ENCODE results near the gene PLD4. TPM values are rescaled to one million over a fixed set of nuclear protein-coding genes. Genes with fewer than 3 reads are reported as not detected.
"Not testable (repeated sequence)": the region's sequence is repeated elsewhere in the genome, so short reads cannot be mapped to it uniquely, and the experiment has no call there.

PLD4 gene
- total RNA-seq, 1 experiment from 2014 or later, result not detected

GRCh38 chr14:104948736-104949031, 24.0 kb downstream of the PLD4 start:
- Histone ChIP-seq H3K4me1 (replicated peaks; ENCODE audit: insufficient read depth) (no peaks in the 10 kb centered on the region), H3K36me3 (ENCODE audit: low read depth) (no peaks in the 10 kb centered on the region), H3K9me3 (ENCODE audit: insufficient read depth, low read depth) (no peaks in the 10 kb centered on the region), H3K9me2 (ENCODE audit: insufficient read depth) (no peaks in the 10 kb centered on the region), H3K79me2 (ENCODE audit: low read depth) (no peaks in the 10 kb centered on the region), H3K27ac (no peak overlapping the region), H2AFZ (no peak overlapping the region), H4K20me1 (ENCODE audit: insufficient read depth) (no peaks in the 10 kb centered on the region), H3K27me3 (ENCODE audit: insufficient read depth, low read depth) (no peaks in the 10 kb centered on the region), H3K4me3 (no peak overlapping the region), H3F3A (ENCODE audit: insufficient read depth, low read depth) (no peaks in the 10 kb centered on the region), H3K4me2 (no peak overlapping the region)
- no TSS peak for BruUV-seq (replicated peaks)
- DNase-seq, result no peak
- TF ChIP-seq CTCF (conservative IDR thresholded peaks at IDR 0.05) (no peak), EZH2 (IDR thresholded peaks at IDR 0.05; ENCODE audit: low read depth) (no peak)
- ChIA-PET POLR2A (ENCODE audit: unreplicated experiment) (no interaction called here), CTCF (no interaction called here)
- intact Hi-C loops (cut with micrococcal nuclease; ENCODE audit: unreplicated experiment), result no loop called here

GRCh38 chr14:104949406-104949955, 24.8 kb downstream of the PLD4 start:
- H3F3A ChIP-seq (ENCODE audit: insufficient read depth, low read depth); BruUV-seq (replicated peaks); DNase-seq; CTCF ChIA-PET; H4K20me1 ChIP-seq (ENCODE audit: insufficient read depth); H3K9me2 ChIP-seq (ENCODE audit: insufficient read depth); H3K27me3 ChIP-seq (ENCODE audit: insufficient read depth, low read depth); H2AFZ ChIP-seq; H3K79me2 ChIP-seq (ENCODE audit: low read depth); H3K4me1 ChIP-seq (replicated peaks; ENCODE audit: insufficient read depth); H3K27ac ChIP-seq; intact Hi-C loops (cut with micrococcal nuclease; ENCODE audit: unreplicated experiment); H3K4me2 ChIP-seq; POLR2A ChIA-PET (ENCODE audit: unreplicated experiment); H3K9me3 ChIP-seq (ENCODE audit: insufficient read depth, low read depth); H3K4me3 ChIP-seq; H3K36me3 ChIP-seq (ENCODE audit: low read depth): not testable (repeated sequence)

GRCh38 chr14:104950021-104950420, 25.3 kb downstream of the PLD4 start:
- Histone ChIP-seq H3K9me2 (ENCODE audit: insufficient read depth) (no peaks in the 10 kb centered on the region), H3F3A (ENCODE audit: insufficient read depth, low read depth) (no peaks in the 10 kb centered on the region), H3K4me2 (no peak overlapping the region), H3K9me3 (ENCODE audit: insufficient read depth, low read depth) (no peaks in the 10 kb centered on the region), H3K36me3 (ENCODE audit: low read depth) (no peaks in the 10 kb centered on the region), H3K4me1 (replicated peaks; ENCODE audit: insufficient read depth) (no peaks in the 10 kb centered on the region), H3K4me3 (no peak overlapping the region), H2AFZ (no peak overlapping the region), H3K27ac (no peak overlapping the region), H4K20me1 (ENCODE audit: insufficient read depth) (no peaks in the 10 kb centered on the region), H3K79me2 (ENCODE audit: low read depth) (no peaks in the 10 kb centered on the region), H3K27me3 (ENCODE audit: insufficient read depth, low read depth) (no peaks in the 10 kb centered on the region)
- no peak for DNase-seq
- CTCF ChIA-PET, result no interaction called here
- BruUV-seq (replicated peaks), result no TSS peak
- intact Hi-C loops (cut with micrococcal nuclease; ENCODE audit: unreplicated experiment), result no loop called here
- POLR2A ChIA-PET (ENCODE audit: unreplicated experiment), result no interaction called here
- TF ChIP-seq EZH2 (IDR thresholded peaks at IDR 0.05; ENCODE audit: low read depth) (no peak), CTCF (conservative IDR thresholded peaks at IDR 0.05) (no peak)

DNA sequence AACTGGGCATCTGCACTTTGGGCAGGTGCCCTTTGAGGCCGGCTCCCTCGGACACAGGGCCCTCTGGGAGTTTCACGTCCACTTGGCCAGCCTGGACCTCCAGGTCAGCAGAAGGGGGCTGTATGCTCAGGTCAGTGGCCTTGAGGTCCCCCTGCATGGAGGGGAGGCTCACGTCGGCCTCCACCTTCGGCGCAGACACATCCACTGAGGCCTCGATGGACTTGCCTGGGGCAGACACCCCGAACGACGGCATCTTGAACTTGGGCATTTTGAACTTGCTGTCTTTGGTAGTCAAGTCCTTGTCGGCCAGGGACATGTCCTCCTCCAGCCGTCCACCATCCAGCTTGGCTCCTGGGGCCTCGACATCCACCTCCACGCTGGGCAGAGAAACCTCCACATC, 26.0 kb downstream of the PLD4 start:
- H3K4me3 ChIP-seq; H3F3A ChIP-seq (ENCODE audit: insufficient read depth, low read depth); BruUV-seq (replicated peaks); H3K79me2 ChIP-seq (ENCODE audit: low read depth); intact Hi-C loops (cut with micrococcal nuclease; ENCODE audit: unreplicated experiment); H3K27me3 ChIP-seq (ENCODE audit: insufficient read depth, low read depth); H4K20me1 ChIP-seq (ENCODE audit: insufficient read depth); H3K4me2 ChIP-seq; H3K36me3 ChIP-seq (ENCODE audit: low read depth); H3K27ac ChIP-seq; DNase-seq; POLR2A ChIA-PET (ENCODE audit: unreplicated experiment); H2AFZ ChIP-seq; H3K9me3 ChIP-seq (ENCODE audit: insufficient read depth, low read depth); CTCF ChIA-PET; H3K4me1 ChIP-seq (replicated peaks; ENCODE audit: insufficient read depth); H3K9me2 ChIP-seq (ENCODE audit: insufficient read depth): not testable (repeated sequence)

GRCh38 chr14:104951863-104952657, 27.4 kb downstream of the PLD4 start:
- H3K27me3 ChIP-seq (ENCODE audit: insufficient read depth, low read depth); H4K20me1 ChIP-seq (ENCODE audit: insufficient read depth); H3K79me2 ChIP-seq (ENCODE audit: low read depth); H2AFZ ChIP-seq; H3K4me2 ChIP-seq; H3K4me3 ChIP-seq; H3K4me1 ChIP-seq (replicated peaks; ENCODE audit: insufficient read depth); CTCF ChIA-PET; H3K9me2 ChIP-seq (ENCODE audit: insufficient read depth); H3K27ac ChIP-seq; H3F3A ChIP-seq (ENCODE audit: insufficient read depth, low read depth); intact Hi-C loops (cut with micrococcal nuclease; ENCODE audit: unreplicated experiment); H3K36me3 ChIP-seq (ENCODE audit: low read depth); BruUV-seq (replicated peaks); POLR2A ChIA-PET (ENCODE audit: unreplicated experiment); DNase-seq; H3K9me3 ChIP-seq (ENCODE audit: insufficient read depth, low read depth): not testable (repeated sequence)

Measured in PC-9 (cell line).